HepG2 (cell line): ENCODE measurements around the gene DNASE1L2. TPM values are rescaled to one million over a fixed set of nuclear protein-coding genes. Genes with fewer than 3 reads are reported as not detected.

Source experiments
- BHLHE40 ChIP-seq: IDR thresholded peaks from 2 replicates; pipeline ENCODE4 v1.6.1; 2011; ENCODE audit warnings: low read length, improper control_type of control experiment
- CREB1 ChIP-seq, 2 experiments: fragments of 450-650 bp in 1 of 2; IDR thresholded peaks; 2 replicates each; pipeline ENCODE4 v1.6.1; 2016 to 2017; ENCODE audit warnings: control low read depth in 1 of 2, mild to moderate bottlenecking in 1 of 2, missing compliant biosample characterization in 1 of 2, missing genetic modification characterization in 1 of 2
- ELF1 ChIP-seq: sonication (generic); formaldehyde crosslinking; IDR thresholded peaks from 2 replicates; pipeline ENCODE4 v1.4.0; 2020; ENCODE audit warnings: missing genetic modification reagents
- HMG20B ChIP-seq: conservative IDR thresholded peaks from 2 replicates; pipeline ENCODE4 v1.6.1; 2016; ENCODE audit warnings: missing genetic modification reagents, missing compliant biosample characterization
- NFYC ChIP-seq: IDR thresholded peaks from 2 replicates; pipeline ENCODE4 v1.6.1; 2016; ENCODE audit warnings: missing genetic modification reagents, missing compliant biosample characterization
- TSC22D2 ChIP-seq: sonication (generic); formaldehyde crosslinking; IDR thresholded peaks from 2 replicates; pipeline ENCODE4 v1.5.1; 2020; ENCODE audit warnings: missing genetic modification reagents, mild to moderate bottlenecking, borderline replicate concordance
- ZBTB7B ChIP-seq: sonication (generic); formaldehyde crosslinking; IDR thresholded peaks from 2 replicates; pipeline ENCODE4 v1.4.0; 2020; ENCODE audit warnings: missing genetic modification reagents
- ZFP36 ChIP-seq: fragments of 150-350 bp; IDR thresholded peaks from 2 replicates; pipeline ENCODE4 v1.6.1; 2018; ENCODE audit warnings: borderline replicate concordance, low read length, low read depth; ENCODE audit not compliant: partially characterized antibody
- ZNF282 ChIP-seq: fragments of 450-650 bp; IDR thresholded peaks from 2 replicates; pipeline ENCODE4 v1.6.1; 2018; ENCODE audit not compliant: partially characterized antibody
- ZNF564 ChIP-seq: sonication (generic); formaldehyde crosslinking; IDR thresholded peaks from 2 replicates; pipeline ENCODE4 v1.8.1; 2023; ENCODE audit warnings: mild to moderate bottlenecking, missing genetic modification reagents
- ZNF660 ChIP-seq: sonication (generic); formaldehyde crosslinking; IDR thresholded peaks from 2 replicates; pipeline ENCODE4 v1.5.1; 2020; ENCODE audit warnings: mild to moderate bottlenecking, low read depth, missing genetic modification reagents, borderline replicate concordance
- polyA plus RNA-seq, 8 experiments: library from polyadenylated mRNA; depleted of rRNA in 3 of 8; stranded (reverse) in 7 of 8; unstranded in 1 of 8; fragments of >200 nt; fragmentation: Illumina TruSeq in 4 of 8; extraction: Trizol in 4 of 8; gene quantifications; 2 replicates each; pipeline versions ENCODE4 v1.2.1 to v1.2.3, GENCODE V29; 2011 to 2016; ENCODE audit warnings: low read depth in 4 of 8, missing spikeins in 1 of 8, mixed read lengths in 1 of 8; ENCODE audit not compliant: insufficient read depth in 1 of 8
- total RNA-seq, 5 experiments: library from RNA; depleted of rRNA; stranded (reverse); fragments of >200 nt; fragmentation: Illumina TruSeq; extraction: Trizol; gene quantifications; 2 replicates each; pipeline ENCODE4 v1.2.3, GENCODE V29; 2016; ENCODE audit warnings: low read depth in 1 of 5
- TF ChIP-seq, protein P1 (sequence below): sonication (generic); formaldehyde crosslinking; IDR thresholded peaks from 2 replicates; pipeline ENCODE4 v1.4.0; 2020; ENCODE audit warnings: missing genetic modification reagents
- TF ChIP-seq, protein P2 (sequence below): sonication (generic); formaldehyde crosslinking; IDR thresholded peaks from 2 replicates; pipeline ENCODE4 v1.9.0; 2022; ENCODE audit warnings: missing genetic modification reagents, mild to moderate bottlenecking, borderline replicate concordance
- TF ChIP-seq, protein P3 (sequence below): IDR thresholded peaks from 2 replicates; pipeline ENCODE4 v1.6.1; 2016; ENCODE audit warnings: missing genetic modification reagents, missing compliant biosample characterization
- TF ChIP-seq, protein P4 (sequence below): sonication (generic); formaldehyde crosslinking; IDR thresholded peaks from 2 replicates; pipeline ENCODE4 v1.5.1; 2020; ENCODE audit warnings: mild to moderate bottlenecking, missing genetic modification reagents, moderate library complexity
- TF ChIP-seq, protein P5 (sequence below): sonication (generic); formaldehyde crosslinking; IDR thresholded peaks from 2 replicates; pipeline ENCODE4 v1.4.0; 2020; ENCODE audit warnings: missing genetic modification reagents
- TF ChIP-seq, protein P6 (sequence below): sonication (generic); formaldehyde crosslinking; IDR thresholded peaks from 2 replicates; pipeline ENCODE4 v1.4.0; 2020; ENCODE audit warnings: mild to moderate bottlenecking, missing genetic modification reagents

Gene DNASE1L2
- total and polyA plus RNA-seq, 2 of the 13 experiments (the other 11 are each of a cell fraction or from before 2014, with no cell fraction given): 0.44 to 0.50 TPM

DNA sequence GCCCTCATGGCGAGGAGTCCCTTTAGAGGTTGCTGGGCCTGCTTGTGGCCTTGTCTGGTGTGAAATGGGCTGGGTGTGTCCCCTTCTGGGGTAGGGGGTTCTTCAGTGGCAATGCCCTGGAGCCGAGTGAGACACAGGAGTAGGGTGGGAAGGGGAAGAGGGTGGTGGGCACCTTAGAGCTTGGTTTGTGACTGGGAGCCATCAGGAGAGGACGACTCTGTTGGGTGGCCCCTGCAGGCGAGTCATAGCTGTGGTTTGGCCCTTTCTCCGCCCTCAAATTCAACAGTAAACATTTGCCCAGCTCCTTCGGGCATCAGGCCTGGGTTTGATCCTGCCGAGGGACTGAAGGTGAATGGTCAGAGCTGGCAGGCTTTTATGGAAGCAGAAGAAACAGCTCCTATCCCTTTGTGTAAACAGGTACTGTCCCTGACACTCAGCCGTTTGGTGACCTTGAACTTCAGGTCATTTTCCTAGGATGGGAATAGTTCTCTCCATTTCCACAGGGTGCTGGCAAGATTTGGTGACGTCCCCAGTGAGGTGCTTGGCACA, 9.9 kb upstream of the DNASE1L2 start (continued):
- TF ChIP-seq, protein P1, sequence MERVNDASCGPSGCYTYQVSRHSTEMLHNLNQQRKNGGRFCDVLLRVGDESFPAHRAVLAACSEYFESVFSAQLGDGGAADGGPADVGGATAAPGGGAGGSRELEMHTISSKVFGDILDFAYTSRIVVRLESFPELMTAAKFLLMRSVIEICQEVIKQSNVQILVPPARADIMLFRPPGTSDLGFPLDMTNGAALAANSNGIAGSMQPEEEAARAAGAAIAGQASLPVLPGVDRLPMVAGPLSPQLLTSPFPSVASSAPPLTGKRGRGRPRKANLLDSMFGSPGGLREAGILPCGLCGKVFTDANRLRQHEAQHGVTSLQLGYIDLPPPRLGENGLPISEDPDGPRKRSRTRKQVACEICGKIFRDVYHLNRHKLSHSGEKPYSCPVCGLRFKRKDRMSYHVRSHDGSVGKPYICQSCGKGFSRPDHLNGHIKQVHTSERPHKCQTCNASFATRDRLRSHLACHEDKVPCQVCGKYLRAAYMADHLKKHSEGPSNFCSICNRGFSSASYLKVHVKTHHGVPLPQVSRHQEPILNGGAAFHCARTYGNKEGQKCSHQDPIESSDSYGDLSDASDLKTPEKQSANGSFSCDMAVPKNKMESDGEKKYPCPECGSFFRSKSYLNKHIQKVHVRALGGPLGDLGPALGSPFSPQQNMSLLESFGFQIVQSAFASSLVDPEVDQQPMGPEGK (CRISPR knock-in tag): 0 out of 2 replicates have a peak, but pooled peaks have one; percentile 22
- TF ChIP-seq, protein P2, sequence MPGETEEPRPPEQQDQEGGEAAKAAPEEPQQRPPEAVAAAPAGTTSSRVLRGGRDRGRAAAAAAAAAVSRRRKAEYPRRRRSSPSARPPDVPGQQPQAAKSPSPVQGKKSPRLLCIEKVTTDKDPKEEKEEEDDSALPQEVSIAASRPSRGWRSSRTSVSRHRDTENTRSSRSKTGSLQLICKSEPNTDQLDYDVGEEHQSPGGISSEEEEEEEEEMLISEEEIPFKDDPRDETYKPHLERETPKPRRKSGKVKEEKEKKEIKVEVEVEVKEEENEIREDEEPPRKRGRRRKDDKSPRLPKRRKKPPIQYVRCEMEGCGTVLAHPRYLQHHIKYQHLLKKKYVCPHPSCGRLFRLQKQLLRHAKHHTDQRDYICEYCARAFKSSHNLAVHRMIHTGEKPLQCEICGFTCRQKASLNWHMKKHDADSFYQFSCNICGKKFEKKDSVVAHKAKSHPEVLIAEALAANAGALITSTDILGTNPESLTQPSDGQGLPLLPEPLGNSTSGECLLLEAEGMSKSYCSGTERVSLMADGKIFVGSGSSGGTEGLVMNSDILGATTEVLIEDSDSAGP: 0 out of 2 replicates have a peak, but pooled peaks have one; percentile 9
- TF ChIP-seq HMG20B (CRISPR knock-in tag): peak; percentile 71; the same call in 1 of the 2 replicates
- TF ChIP-seq TSC22D2 (CRISPR knock-in tag): no peak
- TF ChIP-seq ZBTB7B (CRISPR knock-in tag): peak; percentile 53; the same call in 1 of the 2 replicates
- TF ChIP-seq, protein P3, sequence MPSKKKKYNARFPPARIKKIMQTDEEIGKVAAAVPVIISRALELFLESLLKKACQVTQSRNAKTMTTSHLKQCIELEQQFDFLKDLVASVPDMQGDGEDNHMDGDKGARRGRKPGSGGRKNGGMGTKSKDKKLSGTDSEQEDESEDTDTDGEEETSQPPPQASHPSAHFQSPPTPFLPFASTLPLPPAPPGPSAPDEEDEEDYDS (CRISPR knock-in tag): peak; percentile 54; the same call in 1 of the 2 replicates
- TF ChIP-seq ELF1 (CRISPR knock-in tag): peak; percentile 39; the same call in 1 of the 2 replicates
- TF ChIP-seq, protein P4, sequence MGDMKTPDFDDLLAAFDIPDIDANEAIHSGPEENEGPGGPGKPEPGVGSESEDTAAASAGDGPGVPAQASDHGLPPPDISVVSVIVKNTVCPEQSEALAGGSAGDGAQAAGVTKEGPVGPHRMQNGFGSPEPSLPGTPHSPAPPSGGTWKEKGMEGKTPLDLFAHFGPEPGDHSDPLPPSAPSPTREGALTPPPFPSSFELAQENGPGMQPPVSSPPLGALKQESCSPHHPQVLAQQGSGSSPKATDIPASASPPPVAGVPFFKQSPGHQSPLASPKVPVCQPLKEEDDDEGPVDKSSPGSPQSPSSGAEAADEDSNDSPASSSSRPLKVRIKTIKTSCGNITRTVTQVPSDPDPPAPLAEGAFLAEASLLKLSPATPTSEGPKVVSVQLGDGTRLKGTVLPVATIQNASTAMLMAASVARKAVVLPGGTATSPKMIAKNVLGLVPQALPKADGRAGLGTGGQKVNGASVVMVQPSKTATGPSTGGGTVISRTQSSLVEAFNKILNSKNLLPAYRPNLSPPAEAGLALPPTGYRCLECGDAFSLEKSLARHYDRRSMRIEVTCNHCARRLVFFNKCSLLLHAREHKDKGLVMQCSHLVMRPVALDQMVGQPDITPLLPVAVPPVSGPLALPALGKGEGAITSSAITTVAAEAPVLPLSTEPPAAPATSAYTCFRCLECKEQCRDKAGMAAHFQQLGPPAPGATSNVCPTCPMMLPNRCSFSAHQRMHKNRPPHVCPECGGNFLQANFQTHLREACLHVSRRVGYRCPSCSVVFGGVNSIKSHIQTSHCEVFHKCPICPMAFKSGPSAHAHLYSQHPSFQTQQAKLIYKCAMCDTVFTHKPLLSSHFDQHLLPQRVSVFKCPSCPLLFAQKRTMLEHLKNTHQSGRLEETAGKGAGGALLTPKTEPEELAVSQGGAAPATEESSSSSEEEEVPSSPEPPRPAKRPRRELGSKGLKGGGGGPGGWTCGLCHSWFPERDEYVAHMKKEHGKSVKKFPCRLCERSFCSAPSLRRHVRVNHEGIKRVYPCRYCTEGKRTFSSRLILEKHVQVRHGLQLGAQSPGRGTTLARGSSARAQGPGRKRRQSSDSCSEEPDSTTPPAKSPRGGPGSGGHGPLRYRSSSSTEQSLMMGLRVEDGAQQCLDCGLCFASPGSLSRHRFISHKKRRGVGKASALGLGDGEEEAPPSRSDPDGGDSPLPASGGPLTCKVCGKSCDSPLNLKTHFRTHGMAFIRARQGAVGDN (CRISPR knock-in tag): peak; percentile 32
- 0 out of 2 replicates have a peak, but pooled peaks have one; percentile 18 for TF ChIP-seq NFYC (CRISPR knock-in tag)
- TF ChIP-seq, protein P5, sequence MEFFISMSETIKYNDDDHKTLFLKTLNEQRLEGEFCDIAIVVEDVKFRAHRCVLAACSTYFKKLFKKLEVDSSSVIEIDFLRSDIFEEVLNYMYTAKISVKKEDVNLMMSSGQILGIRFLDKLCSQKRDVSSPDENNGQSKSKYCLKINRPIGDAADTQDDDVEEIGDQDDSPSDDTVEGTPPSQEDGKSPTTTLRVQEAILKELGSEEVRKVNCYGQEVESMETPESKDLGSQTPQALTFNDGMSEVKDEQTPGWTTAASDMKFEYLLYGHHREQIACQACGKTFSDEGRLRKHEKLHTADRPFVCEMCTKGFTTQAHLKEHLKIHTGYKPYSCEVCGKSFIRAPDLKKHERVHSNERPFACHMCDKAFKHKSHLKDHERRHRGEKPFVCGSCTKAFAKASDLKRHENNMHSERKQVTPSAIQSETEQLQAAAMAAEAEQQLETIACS (CRISPR knock-in tag): no peak
- 0 out of 2 replicates have a peak, but pooled peaks have one; percentile 17 for TF ChIP-seq BHLHE40
- TF ChIP-seq, protein P6, sequence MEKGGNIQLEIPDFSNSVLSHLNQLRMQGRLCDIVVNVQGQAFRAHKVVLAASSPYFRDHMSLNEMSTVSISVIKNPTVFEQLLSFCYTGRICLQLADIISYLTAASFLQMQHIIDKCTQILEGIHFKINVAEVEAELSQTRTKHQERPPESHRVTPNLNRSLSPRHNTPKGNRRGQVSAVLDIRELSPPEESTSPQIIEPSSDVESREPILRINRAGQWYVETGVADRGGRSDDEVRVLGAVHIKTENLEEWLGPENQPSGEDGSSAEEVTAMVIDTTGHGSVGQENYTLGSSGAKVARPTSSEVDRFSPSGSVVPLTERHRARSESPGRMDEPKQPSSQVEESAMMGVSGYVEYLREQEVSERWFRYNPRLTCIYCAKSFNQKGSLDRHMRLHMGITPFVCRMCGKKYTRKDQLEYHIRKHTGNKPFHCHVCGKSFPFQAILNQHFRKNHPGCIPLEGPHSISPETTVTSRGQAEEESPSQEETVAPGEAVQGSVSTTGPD (CRISPR knock-in tag): peak; percentile 44; the same call in 1 of the 2 replicates
- peak; percentile 33 for TF ChIP-seq ZFP36
- TF ChIP-seq ZNF282: no peak
- no peak for TF ChIP-seq ZNF564 (CRISPR knock-in tag)
- TF ChIP-seq CREB1 (IDR thresholded peaks at IDR 0.05): no peak
- peak; percentile 62 for TF ChIP-seq CREB1 (CRISPR knock-in tag; IDR thresholded peaks at IDR 0.05)
- TF ChIP-seq ZNF660 (CRISPR knock-in tag): no peak
